HEK293 (cell line): ENCODE measurements around the gene CDC42EP5.

Experiments
- BCL11B ChIP-seq: fragments of 450-650 bp; formaldehyde crosslinking; IDR thresholded peaks from 2 replicates; pipeline ENCODE4 v1.5.1; 2016; ENCODE audit warnings: low read depth, missing biosample characterization, missing genetic modification characterization
- EGR2 ChIP-seq: fragments of 450-650 bp; formaldehyde crosslinking; IDR thresholded peaks from 2 replicates; pipeline ENCODE4 v1.5.1; 2016; ENCODE audit warnings: low read depth, missing biosample characterization, missing genetic modification characterization
- HOXC10 ChIP-seq: sonication (generic); formaldehyde crosslinking; IDR thresholded peaks from 2 replicates; pipeline ENCODE4 v1.8.1; 2023; ENCODE audit warnings: mild to moderate bottlenecking, missing genetic modification reagents
- KLF16 ChIP-seq: fragments of 450-650 bp; formaldehyde crosslinking; IDR thresholded peaks from 2 replicates; pipeline ENCODE4 v1.5.1; 2017; ENCODE audit warnings: missing biosample characterization, missing genetic modification characterization
- KLF7 ChIP-seq: fragments of 450-650 bp; formaldehyde crosslinking; IDR thresholded peaks from 2 replicates; pipeline ENCODE4 v1.5.1; 2016; ENCODE audit warnings: missing biosample characterization, missing genetic modification characterization, borderline replicate concordance
- KLF8 ChIP-seq: fragments of 450-650 bp; formaldehyde crosslinking; IDR thresholded peaks from 2 replicates; pipeline ENCODE4 v1.5.1; 2016; ENCODE audit warnings: missing biosample characterization, missing genetic modification characterization
- SP3 ChIP-seq: fragments of 450-650 bp; formaldehyde crosslinking; IDR thresholded peaks from 2 replicates; pipeline ENCODE4 v1.5.1; 2016; ENCODE audit warnings: missing biosample characterization, missing genetic modification characterization
- ZIC2 ChIP-seq: fragments of 450-650 bp; formaldehyde crosslinking; IDR thresholded peaks from 2 replicates; pipeline ENCODE4 v1.5.1; 2016; ENCODE audit warnings: missing biosample characterization, missing genetic modification characterization
- ZNF133 ChIP-seq: fragments of 450-650 bp; formaldehyde crosslinking; IDR thresholded peaks from 2 replicates; pipeline ENCODE4 v1.5.1; 2016; ENCODE audit warnings: missing biosample characterization, missing genetic modification characterization
- ZNF23 ChIP-seq: fragments of 450-650 bp; formaldehyde crosslinking; IDR thresholded peaks from 2 replicates; pipeline ENCODE4 v1.5.1; 2016; ENCODE audit warnings: missing biosample characterization, missing genetic modification characterization, borderline replicate concordance
- ZNF24 ChIP-seq: fragments of 450-650 bp; formaldehyde crosslinking; IDR thresholded peaks from 2 replicates; pipeline ENCODE4 v1.5.1; 2016; ENCODE audit warnings: missing biosample characterization, missing genetic modification characterization
- ZNF302 ChIP-seq: fragments of 450-650 bp; formaldehyde crosslinking; IDR thresholded peaks from 2 replicates; pipeline ENCODE4 v1.5.1; 2016; ENCODE audit warnings: missing biosample characterization, missing genetic modification characterization, low read depth
- ZNF341 ChIP-seq: fragments of 450-650 bp; formaldehyde crosslinking; IDR thresholded peaks from 2 replicates; pipeline ENCODE4; 2016; ENCODE audit warnings: low read depth, missing biosample characterization, missing genetic modification characterization
- ZNF366 ChIP-seq: fragments of 450-650 bp; formaldehyde crosslinking; conservative IDR thresholded peaks from 2 replicates; pipeline ENCODE4 v1.5.1; 2016; ENCODE audit warnings: missing biosample characterization, missing genetic modification characterization
- ZNF391 ChIP-seq: fragments of 450-650 bp; formaldehyde crosslinking; IDR thresholded peaks from 2 replicates; pipeline ENCODE4 v1.5.1; 2016; ENCODE audit warnings: low read depth, missing biosample characterization, missing genetic modification characterization, borderline replicate concordance
- ZNF416 ChIP-seq: fragments of 450-650 bp; formaldehyde crosslinking; IDR thresholded peaks from 2 replicates; pipeline ENCODE4 v1.5.1; 2016; ENCODE audit warnings: missing biosample characterization, missing genetic modification characterization
- ZNF426 ChIP-seq: fragments of 450-650 bp; formaldehyde crosslinking; IDR thresholded peaks from 2 replicates; pipeline ENCODE4 v1.5.1; 2017; ENCODE audit warnings: missing biosample characterization, missing genetic modification characterization, mild to moderate bottlenecking, inconsistent platforms, moderate library complexity
- ZNF529 ChIP-seq: fragments of 450-650 bp; formaldehyde crosslinking; IDR thresholded peaks from 2 replicates; pipeline ENCODE4 v1.5.1; 2017; ENCODE audit warnings: missing genetic modification characterization, missing biosample characterization; ENCODE audit not compliant: insufficient replicate concordance
- ZNF585B ChIP-seq: fragments of 450-650 bp; formaldehyde crosslinking; IDR thresholded peaks from 2 replicates; pipeline ENCODE4 v1.5.1; 2016; ENCODE audit warnings: missing biosample characterization, missing genetic modification characterization
- ZNF621 ChIP-seq: fragments of 450-650 bp; formaldehyde crosslinking; IDR thresholded peaks from 2 replicates; pipeline ENCODE4 v1.5.1; 2017; ENCODE audit warnings: missing biosample characterization, missing genetic modification characterization
- ZNF776 ChIP-seq: fragments of 450-650 bp; formaldehyde crosslinking; IDR thresholded peaks from 2 replicates; pipeline ENCODE4 v1.5.0; 2017; ENCODE audit warnings: missing biosample characterization, missing genetic modification characterization, borderline replicate concordance
- ZXDB ChIP-seq: fragments of 450-650 bp; formaldehyde crosslinking; IDR thresholded peaks from 2 replicates; pipeline ENCODE4 v1.5.1; 2016; ENCODE audit warnings: missing biosample characterization, missing genetic modification characterization
- TF ChIP-seq, protein P1 (sequence below): fragments of 450-650 bp; formaldehyde crosslinking; IDR thresholded peaks from 2 replicates; pipeline ENCODE4 v1.5.1; 2016; ENCODE audit warnings: missing biosample characterization, missing genetic modification characterization
- TF ChIP-seq, protein P2 (sequence below): IDR thresholded peaks from 2 replicates; pipeline ENCODE4 v1.6.1; 2011; ENCODE audit warnings: mild to moderate bottlenecking, low read depth, low read length, borderline replicate concordance
- TF ChIP-seq, protein P3 (sequence below): fragments of 450-650 bp; formaldehyde crosslinking; IDR thresholded peaks from 2 replicates; pipeline ENCODE4 v1.5.1; 2016; ENCODE audit warnings: missing biosample characterization, missing genetic modification characterization, borderline replicate concordance
- TF ChIP-seq, protein P4 (sequence below): sonication (generic); formaldehyde crosslinking; IDR thresholded peaks from 2 replicates; pipeline ENCODE4 v1.8.1; 2022; ENCODE audit warnings: mild to moderate bottlenecking, moderate library complexity, missing genetic modification reagents
- TF ChIP-seq, protein P5 (sequence below): fragments of 450-650 bp; formaldehyde crosslinking; IDR thresholded peaks from 2 replicates; pipeline ENCODE4 v1.5.1; 2016; ENCODE audit warnings: missing biosample characterization, missing genetic modification characterization
- TF ChIP-seq, protein P6 (sequence below): fragments of 450-650 bp; formaldehyde crosslinking; IDR thresholded peaks from 2 replicates; pipeline ENCODE4 v1.5.1; 2016; ENCODE audit warnings: missing biosample characterization, missing genetic modification characterization
- TF ChIP-seq, protein P7 (sequence below): fragments of 450-650 bp; formaldehyde crosslinking; IDR thresholded peaks from 2 replicates; pipeline ENCODE4 v1.5.1; 2016; ENCODE audit warnings: missing biosample characterization, missing genetic modification characterization

Gene CDC42EP5

DNA sequence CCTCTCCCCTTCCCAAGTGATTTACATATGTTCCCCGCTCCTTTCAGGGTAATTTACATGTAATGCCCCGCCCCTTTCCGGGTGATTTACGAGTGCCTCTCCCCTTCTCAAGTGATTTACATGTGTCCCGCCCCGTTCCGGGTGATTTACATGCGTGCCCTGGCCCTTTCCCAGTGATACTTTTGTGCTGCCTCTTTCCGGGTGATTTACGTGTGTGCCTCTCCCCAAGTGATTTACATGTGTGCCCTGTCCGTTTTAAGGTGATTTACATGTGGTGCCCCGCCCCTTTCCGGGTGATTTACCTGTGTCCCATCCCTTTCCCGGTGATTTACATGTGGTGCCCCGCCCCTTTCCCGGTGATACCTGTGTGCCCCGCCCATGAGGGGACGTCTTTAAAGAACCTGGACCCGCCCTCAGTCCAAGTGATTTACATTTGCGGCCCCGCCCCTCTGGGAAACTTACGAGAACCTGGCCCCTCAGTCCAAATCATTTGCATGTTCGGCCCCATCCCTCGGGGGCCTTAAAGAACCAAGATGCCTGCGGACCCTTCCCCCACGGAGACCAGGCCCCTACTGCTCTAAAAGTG, 9.0 kb downstream of the CDC42EP5 start (continued):
- TF ChIP-seq ZNF133 (tag by site-specific recombination) (no peak), ZIC2 (no peak), ZNF391 (tag by site-specific recombination) (no peak), EGR2 (tag by site-specific recombination) (no peak), ZNF585B (tag by site-specific recombination) (no peak), ZNF426 (tag by site-specific recombination) (no peak), SP3 (peak; percentile 97), ZNF366 (tag by site-specific recombination) (no peak), ZNF341 (tag by site-specific recombination) (no peak), ZNF23 (no peak), ZNF621 (no peak), ZNF776 (tag by site-specific recombination) (no peak), ZNF302 (tag by site-specific recombination) (no peak), ZXDB (tag by site-specific recombination) (no peak), KLF8 (tag by site-specific recombination) (peak; percentile 94), BCL11B (tag by site-specific recombination) (no peak), ZNF24 (tag by site-specific recombination) (no peak), KLF7 (tag by site-specific recombination) (no peak; the same call in 1 of the 2 replicates), KLF16 (tag by site-specific recombination) (0 out of 2 replicates have a peak, but pooled peaks have one; percentile 7), ZNF529 (tag by site-specific recombination) (no peak), ZNF416 (tag by site-specific recombination) (no peak), HOXC10 (CRISPR knock-in tag) (peak; percentile 76; the same call in 1 of the 2 replicates)
- TF ChIP-seq, protein P1, sequence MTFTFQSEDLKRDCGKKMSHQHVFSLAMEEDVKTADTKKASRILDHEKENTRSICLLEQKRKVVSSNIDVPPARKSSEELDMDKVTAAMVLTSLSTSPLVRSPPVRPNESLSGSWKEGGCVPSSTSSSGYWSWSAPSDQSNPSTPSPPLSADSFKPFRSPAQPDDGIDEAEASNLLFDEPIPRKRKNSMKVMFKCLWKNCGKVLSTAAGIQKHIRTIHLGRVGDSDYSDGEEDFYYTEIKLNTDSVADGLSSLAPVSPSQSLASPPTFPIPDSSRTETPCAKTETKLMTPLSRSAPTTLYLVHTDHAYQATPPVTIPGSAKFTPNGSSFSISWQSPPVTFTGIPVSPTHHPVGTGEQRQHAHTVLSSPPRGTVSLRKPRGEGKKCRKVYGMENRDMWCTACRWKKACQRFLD (tag by site-specific recombination): no peak
- TF ChIP-seq, protein P2, sequence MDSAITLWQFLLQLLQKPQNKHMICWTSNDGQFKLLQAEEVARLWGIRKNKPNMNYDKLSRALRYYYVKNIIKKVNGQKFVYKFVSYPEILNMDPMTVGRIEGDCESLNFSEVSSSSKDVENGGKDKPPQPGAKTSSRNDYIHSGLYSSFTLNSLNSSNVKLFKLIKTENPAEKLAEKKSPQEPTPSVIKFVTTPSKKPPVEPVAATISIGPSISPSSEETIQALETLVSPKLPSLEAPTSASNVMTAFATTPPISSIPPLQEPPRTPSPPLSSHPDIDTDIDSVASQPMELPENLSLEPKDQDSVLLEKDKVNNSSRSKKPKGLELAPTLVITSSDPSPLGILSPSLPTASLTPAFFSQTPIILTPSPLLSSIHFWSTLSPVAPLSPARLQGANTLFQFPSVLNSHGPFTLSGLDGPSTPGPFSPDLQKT: peak; percentile 69; the same call in 1 of the 2 replicates
- TF ChIP-seq, protein P3, sequence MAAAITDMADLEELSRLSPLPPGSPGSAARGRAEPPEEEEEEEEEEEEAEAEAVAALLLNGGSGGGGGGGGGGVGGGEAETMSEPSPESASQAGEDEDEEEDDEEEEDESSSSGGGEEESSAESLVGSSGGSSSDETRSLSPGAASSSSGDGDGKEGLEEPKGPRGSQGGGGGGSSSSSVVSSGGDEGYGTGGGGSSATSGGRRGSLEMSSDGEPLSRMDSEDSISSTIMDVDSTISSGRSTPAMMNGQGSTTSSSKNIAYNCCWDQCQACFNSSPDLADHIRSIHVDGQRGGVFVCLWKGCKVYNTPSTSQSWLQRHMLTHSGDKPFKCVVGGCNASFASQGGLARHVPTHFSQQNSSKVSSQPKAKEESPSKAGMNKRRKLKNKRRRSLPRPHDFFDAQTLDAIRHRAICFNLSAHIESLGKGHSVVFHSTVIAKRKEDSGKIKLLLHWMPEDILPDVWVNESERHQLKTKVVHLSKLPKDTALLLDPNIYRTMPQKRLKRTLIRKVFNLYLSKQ (tag by site-specific recombination): no peak
- TF ChIP-seq, protein P4, sequence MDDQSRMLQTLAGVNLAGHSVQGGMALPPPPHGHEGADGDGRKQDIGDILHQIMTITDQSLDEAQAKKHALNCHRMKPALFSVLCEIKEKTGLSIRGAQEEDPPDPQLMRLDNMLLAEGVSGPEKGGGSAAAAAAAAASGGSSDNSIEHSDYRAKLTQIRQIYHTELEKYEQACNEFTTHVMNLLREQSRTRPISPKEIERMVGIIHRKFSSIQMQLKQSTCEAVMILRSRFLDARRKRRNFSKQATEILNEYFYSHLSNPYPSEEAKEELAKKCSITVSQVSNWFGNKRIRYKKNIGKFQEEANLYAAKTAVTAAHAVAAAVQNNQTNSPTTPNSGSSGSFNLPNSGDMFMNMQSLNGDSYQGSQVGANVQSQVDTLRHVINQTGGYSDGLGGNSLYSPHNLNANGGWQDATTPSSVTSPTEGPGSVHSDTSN (CRISPR knock-in tag): no peak
- TF ChIP-seq, protein P5, sequence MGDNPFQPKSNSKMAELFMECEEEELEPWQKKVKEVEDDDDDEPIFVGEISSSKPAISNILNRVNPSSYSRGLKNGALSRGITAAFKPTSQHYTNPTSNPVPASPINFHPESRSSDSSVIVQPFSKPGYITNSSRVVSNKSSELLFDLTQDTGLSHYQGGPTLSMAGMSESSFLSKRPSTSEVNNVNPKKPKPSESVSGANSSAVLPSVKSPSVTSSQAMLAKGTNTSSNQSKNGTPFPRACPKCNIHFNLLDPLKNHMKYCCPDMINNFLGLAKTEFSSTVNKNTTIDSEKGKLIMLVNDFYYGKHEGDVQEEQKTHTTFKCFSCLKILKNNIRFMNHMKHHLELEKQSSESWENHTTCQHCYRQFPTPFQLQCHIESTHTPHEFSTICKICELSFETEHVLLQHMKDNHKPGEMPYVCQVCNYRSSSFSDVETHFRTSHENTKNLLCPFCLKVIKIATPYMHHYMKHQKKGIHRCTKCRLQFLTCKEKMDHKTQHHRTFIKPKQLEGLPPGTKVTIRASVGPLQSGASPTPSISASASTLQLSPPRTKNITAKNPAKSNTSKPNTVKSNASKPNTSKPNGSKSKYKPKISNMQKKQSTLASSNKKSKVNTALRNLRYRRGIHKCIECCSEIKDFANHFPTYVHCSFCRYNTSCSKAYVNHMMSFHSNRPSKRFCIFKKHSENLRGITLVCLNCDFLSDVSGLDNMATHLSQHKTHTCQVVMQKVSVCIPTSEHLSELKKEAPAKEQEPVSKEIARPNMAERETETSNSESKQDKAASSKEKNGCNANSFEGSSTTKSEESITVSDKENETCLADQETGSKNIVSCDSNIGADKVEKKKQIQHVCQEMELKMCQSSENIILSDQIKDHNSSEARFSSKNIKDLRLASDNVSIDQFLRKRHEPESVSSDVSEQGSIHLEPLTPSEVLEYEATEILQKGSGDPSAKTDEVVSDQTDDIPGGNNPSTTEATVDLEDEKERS: no peak
- TF ChIP-seq, protein P6, sequence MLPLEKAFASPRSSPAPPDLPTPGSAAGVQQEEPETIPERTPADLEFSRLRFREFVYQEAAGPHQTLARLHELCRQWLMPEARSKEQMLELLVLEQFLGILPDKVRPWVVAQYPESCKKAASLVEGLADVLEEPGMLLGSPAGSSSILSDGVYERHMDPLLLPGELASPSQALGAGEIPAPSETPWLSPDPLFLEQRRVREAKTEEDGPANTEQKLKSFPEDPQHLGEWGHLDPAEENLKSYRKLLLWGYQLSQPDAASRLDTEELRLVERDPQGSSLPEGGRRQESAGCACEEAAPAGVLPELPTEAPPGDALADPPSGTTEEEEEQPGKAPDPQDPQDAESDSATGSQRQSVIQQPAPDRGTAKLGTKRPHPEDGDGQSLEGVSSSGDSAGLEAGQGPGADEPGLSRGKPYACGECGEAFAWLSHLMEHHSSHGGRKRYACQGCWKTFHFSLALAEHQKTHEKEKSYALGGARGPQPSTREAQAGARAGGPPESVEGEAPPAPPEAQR: 0 out of 2 replicates have a peak, but pooled peaks have one; percentile 13
- TF ChIP-seq, protein P7, sequence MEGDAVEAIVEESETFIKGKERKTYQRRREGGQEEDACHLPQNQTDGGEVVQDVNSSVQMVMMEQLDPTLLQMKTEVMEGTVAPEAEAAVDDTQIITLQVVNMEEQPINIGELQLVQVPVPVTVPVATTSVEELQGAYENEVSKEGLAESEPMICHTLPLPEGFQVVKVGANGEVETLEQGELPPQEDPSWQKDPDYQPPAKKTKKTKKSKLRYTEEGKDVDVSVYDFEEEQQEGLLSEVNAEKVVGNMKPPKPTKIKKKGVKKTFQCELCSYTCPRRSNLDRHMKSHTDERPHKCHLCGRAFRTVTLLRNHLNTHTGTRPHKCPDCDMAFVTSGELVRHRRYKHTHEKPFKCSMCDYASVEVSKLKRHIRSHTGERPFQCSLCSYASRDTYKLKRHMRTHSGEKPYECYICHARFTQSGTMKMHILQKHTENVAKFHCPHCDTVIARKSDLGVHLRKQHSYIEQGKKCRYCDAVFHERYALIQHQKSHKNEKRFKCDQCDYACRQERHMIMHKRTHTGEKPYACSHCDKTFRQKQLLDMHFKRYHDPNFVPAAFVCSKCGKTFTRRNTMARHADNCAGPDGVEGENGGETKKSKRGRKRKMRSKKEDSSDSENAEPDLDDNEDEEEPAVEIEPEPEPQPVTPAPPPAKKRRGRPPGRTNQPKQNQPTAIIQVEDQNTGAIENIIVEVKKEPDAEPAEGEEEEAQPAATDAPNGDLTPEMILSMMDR (tag by site-specific recombination): no peak
